Astrocyte (in vitro differentiated cells and primary cell): ENCODE results near the gene MEGF6. TPM values are rescaled to one million over a fixed set of nuclear protein-coding genes. Genes with fewer than 3 reads are reported as not detected.
A peak's percentile ranks its signal among the peaks of the same experiment; 100 is the strongest.

ENCODE experiments used
- DNase-seq: peaks from one replicate; pipeline ENCODE4 v3.0.0-alpha.2; 2010; ENCODE audit warnings: low read depth
- FAIRE-seq: peaks from 2 replicates; lab custom pipeline; 2011; peaks lifted over from hg19 to GRCh38; lab: Jason Lieb, UNC
- H2AFZ ChIP-seq: 2 replicates; pipeline ENCODE4 v1.6.0; 2012; ENCODE audit warnings: low read depth, low read length, inconsistent platforms
- H3K27ac ChIP-seq: 2 replicates; pipeline ENCODE4 v1.5.1; 2011; ENCODE audit warnings: low read depth, low read length, inconsistent platforms
- H3K27me3 ChIP-seq: 2 replicates; pipeline ENCODE4 v1.6.0; 2011; ENCODE audit warnings: low read length, inconsistent platforms; ENCODE audit not compliant: insufficient read depth
- H3K36me3 ChIP-seq: 2 replicates; pipeline ENCODE4 v1.5.1; 2011; ENCODE audit warnings: low read length, inconsistent platforms; ENCODE audit not compliant: insufficient read depth
- H3K4me1 ChIP-seq: 2 replicates; pipeline ENCODE4 v1.5.1; 2011; ENCODE audit warnings: low read length, inconsistent platforms; ENCODE audit not compliant: insufficient read depth
- H3K4me2 ChIP-seq: 2 replicates; pipeline ENCODE4 v1.6.0; 2012; ENCODE audit warnings: low read length, inconsistent platforms
- H3K4me3 ChIP-seq: 2 replicates; pipeline ENCODE4 v1.5.1; 2011; ENCODE audit warnings: low read depth, mild to moderate bottlenecking, low read length, inconsistent platforms; ENCODE audit not compliant: insufficient read depth
- H3K79me2 ChIP-seq: 2 replicates; pipeline ENCODE4 v1.6.0; 2012; ENCODE audit warnings: mild to moderate bottlenecking, low read length, inconsistent platforms; ENCODE audit not compliant: insufficient read depth
- H3K9ac ChIP-seq: 2 replicates; pipeline ENCODE4 v1.6.0; 2012; ENCODE audit warnings: mild to moderate bottlenecking, low read length, inconsistent platforms
- H3K9me3 ChIP-seq: 2 replicates; pipeline ENCODE4 v1.5.1; 2012; ENCODE audit warnings: low read depth, mild to moderate bottlenecking, low read length, inconsistent platforms; ENCODE audit not compliant: insufficient read depth
- H4K20me1 ChIP-seq: 2 replicates; pipeline ENCODE4 v1.6.0; 2012; ENCODE audit warnings: low read length, inconsistent platforms; ENCODE audit not compliant: insufficient read depth
- H3K27ac Mint-ChIP-seq: one replicate; pipeline ENCODE4 v1.8.0; 2021; ENCODE audit warnings: mild to moderate bottlenecking, mixed read lengths; ENCODE audit not compliant: unreplicated experiment
- H3K27me3 Mint-ChIP-seq: one replicate; pipeline ENCODE4 v1.8.0; 2021; ENCODE audit warnings: low read depth, mixed read lengths; ENCODE audit not compliant: unreplicated experiment
- H3K36me3 Mint-ChIP-seq: one replicate; pipeline ENCODE4 v1.8.0; 2021; ENCODE audit warnings: low read depth, mixed read lengths; ENCODE audit not compliant: unreplicated experiment
- H3K4me1 Mint-ChIP-seq: one replicate; pipeline ENCODE4 v1.8.0; 2021; ENCODE audit warnings: low read depth, mixed read lengths; ENCODE audit not compliant: unreplicated experiment
- H3K4me3 Mint-ChIP-seq: one replicate; pipeline ENCODE4 v1.8.0; 2021; ENCODE audit warnings: mild to moderate bottlenecking, moderate library complexity, mixed read lengths; ENCODE audit not compliant: unreplicated experiment
- H3K9me3 Mint-ChIP-seq: one replicate; pipeline ENCODE4 v1.8.0; 2021; ENCODE audit warnings: mild to moderate bottlenecking, mixed read lengths; ENCODE audit not compliant: unreplicated experiment
- EZH2 ChIP-seq: IDR thresholded peaks from 2 replicates; pipeline ENCODE4 v1.6.1; 2012; ENCODE audit warnings: mild to moderate bottlenecking, low read length, inconsistent platforms; ENCODE audit not compliant: insufficient read depth
- total RNA-seq: library from RNA; stranded (reverse); gene quantifications from 2 replicates; pipeline ENCODE4 v1.2.1, GENCODE V29; 2021
- TF ChIP-seq, protein P1 (sequence below): IDR thresholded peaks from 2 replicates; pipeline ENCODE4 v1.5.1; 2011; ENCODE audit warnings: low read depth, mild to moderate bottlenecking, inconsistent platforms, low read length, moderate library complexity; ENCODE audit not compliant: insufficient read depth

Gene MEGF6
- total RNA-seq, 1 donor from 2014 or later: 14.8 TPM

DNA sequence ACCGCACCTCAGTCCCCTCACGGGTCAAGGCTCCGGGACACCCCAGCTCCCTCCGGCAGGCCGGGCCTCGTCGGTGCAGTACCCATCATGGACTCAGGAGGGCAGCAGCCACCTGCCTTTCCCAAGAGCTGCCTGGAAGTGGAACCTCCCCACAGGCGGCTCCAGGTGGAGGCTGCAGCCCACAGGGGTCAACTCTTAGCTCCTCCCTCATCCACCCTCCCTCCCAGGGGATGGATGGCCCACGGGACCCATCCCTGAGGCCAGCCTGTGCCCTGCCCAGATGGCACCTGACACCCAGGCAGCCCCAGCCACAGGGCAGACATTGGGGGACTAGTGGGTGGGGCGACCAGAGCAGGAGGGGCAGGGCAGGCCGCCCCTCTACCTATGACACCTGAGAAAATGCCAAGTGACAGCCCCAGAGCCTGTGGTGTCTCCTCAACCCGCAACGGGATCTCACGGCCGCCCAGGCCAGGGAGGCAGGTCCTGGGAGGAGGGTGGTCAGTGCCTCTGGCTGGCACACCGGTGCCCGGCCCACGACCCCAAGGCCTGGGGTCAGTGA lies 158.0 kb downstream of the MEGF6 start:
- peaks cover 2% of the 10 kb centered on the region for H3K36me3 Mint-ChIP-seq
- H3K4me1 ChIP-seq: peaks cover 3% of the 10 kb centered on the region
- no peak overlapping the region for H3K27ac Mint-ChIP-seq
- FAIRE-seq (no peak), DNase-seq (peak; percentile 11)
- no peak overlapping the region for H3K9ac ChIP-seq
- H3K4me3 ChIP-seq: no peak overlapping the region
- H3K27me3 ChIP-seq: peaks cover 24% of the 10 kb centered on the region
- no peak overlapping the region for H3K4me2 ChIP-seq
- H3K9me3 ChIP-seq: no peaks in the 10 kb centered on the region
- H3K36me3 ChIP-seq: no peaks in the 10 kb centered on the region
- no peaks in the 10 kb centered on the region for H3K79me2 ChIP-seq
- TF ChIP-seq EZH2: no peak
- TF ChIP-seq, protein P1, sequence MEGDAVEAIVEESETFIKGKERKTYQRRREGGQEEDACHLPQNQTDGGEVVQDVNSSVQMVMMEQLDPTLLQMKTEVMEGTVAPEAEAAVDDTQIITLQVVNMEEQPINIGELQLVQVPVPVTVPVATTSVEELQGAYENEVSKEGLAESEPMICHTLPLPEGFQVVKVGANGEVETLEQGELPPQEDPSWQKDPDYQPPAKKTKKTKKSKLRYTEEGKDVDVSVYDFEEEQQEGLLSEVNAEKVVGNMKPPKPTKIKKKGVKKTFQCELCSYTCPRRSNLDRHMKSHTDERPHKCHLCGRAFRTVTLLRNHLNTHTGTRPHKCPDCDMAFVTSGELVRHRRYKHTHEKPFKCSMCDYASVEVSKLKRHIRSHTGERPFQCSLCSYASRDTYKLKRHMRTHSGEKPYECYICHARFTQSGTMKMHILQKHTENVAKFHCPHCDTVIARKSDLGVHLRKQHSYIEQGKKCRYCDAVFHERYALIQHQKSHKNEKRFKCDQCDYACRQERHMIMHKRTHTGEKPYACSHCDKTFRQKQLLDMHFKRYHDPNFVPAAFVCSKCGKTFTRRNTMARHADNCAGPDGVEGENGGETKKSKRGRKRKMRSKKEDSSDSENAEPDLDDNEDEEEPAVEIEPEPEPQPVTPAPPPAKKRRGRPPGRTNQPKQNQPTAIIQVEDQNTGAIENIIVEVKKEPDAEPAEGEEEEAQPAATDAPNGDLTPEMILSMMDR: peak; percentile 63
- H3K4me3 Mint-ChIP-seq: no peak overlapping the region
- no peaks in the 10 kb centered on the region for H3K9me3 Mint-ChIP-seq
- no peak overlapping the region for H3K27ac ChIP-seq
- H4K20me1 ChIP-seq: no peaks in the 10 kb centered on the region
- peaks cover 22% of the 10 kb centered on the region for H3K27me3 Mint-ChIP-seq
- H3K4me1 Mint-ChIP-seq: peaks cover 1% of the 10 kb centered on the region
- no peak overlapping the region for H2AFZ ChIP-seq

DNA sequence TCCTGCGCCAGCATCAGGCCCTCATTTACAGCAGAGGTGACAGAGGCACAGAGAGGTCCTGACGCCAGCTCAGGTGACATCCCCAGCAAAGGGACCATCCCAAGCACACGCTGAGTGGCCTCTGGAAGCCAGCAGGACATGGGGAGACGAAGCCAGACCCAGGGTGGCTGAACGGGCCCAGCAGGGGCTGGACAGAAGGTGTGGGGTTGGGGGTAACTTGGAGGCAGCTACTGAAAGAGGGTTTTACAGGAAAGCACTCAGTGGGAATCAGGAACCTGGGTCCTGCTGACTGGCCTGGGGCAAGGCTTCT lies 158.5 kb downstream of the MEGF6 start:
- H3K4me3 ChIP-seq: no peak overlapping the region
- Mint-ChIP-seq H3K9me3 (no peaks in the 10 kb centered on the region), H3K36me3 (peaks cover 2% of the 10 kb centered on the region), H3K4me3 (no peak overlapping the region), H3K27ac (no peak overlapping the region), H3K27me3 (peaks cover 22% of the 10 kb centered on the region), H3K4me1 (no peaks in the 10 kb centered on the region)
- H3K79me2 ChIP-seq: no peaks in the 10 kb centered on the region
- TF ChIP-seq EZH2: no peak
- TF ChIP-seq, protein P1: no peak
- no peaks in the 10 kb centered on the region for H3K36me3 ChIP-seq
- DNase-seq (no peak), FAIRE-seq (no peak)
- H3K27me3 ChIP-seq: peaks cover 23% of the 10 kb centered on the region
- H3K27ac ChIP-seq: no peak overlapping the region
- H4K20me1 ChIP-seq: no peaks in the 10 kb centered on the region
- H3K9ac ChIP-seq: no peak overlapping the region
- no peak overlapping the region for H2AFZ ChIP-seq
- no peaks in the 10 kb centered on the region for H3K9me3 ChIP-seq
- peaks cover 3% of the 10 kb centered on the region for H3K4me1 ChIP-seq
- H3K4me2 ChIP-seq: no peak overlapping the region

DNA sequence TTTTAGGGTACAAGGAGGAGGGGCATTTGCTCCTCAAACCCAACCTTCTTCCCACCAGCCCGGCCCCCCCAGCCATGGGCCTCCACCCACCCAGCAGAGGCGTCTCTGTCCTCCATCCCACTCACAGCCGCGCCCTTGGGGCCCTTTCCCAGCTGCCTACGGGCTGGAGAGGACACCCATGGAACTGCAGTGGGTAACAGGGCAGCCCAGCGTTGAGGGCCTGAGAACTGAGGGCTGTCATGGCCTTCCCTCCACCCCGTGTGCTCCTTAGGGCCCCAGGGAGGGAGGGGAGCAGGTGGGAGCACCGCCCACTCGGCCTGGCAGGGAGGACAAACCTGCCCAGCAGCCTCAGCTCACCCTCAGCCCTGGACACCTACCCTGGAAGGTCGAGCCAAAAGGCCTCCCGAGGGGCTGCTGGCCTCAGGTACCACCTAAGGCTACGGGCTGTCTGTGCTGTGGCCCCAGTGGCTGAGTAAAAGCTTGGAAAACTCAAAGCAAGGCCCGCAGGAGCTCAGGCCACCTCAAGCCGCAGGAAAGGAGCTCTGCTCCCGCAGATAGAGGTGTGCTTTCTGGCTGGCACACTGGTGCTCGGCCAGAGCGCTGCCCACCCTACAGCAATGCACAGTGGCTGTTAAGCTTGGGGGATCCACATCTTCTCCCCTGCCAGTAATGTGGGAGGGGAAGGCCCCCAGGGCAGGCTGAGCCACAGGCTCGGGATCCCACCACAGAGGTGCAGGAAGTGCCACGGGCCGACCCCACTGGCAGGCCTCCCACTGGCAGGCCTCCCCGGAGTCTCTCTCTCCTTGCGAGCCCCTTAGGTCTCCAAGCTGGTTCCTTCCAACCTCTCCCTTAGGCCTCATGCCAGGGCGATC lies 159.1 kb downstream of the MEGF6 start:
- DNase-seq (no peak), FAIRE-seq (no peak)
- peaks cover 3% of the 10 kb centered on the region for H3K4me1 ChIP-seq
- no peak overlapping the region for H3K27ac Mint-ChIP-seq
- no peaks in the 10 kb centered on the region for H3K36me3 ChIP-seq
- peaks cover 23% of the 10 kb centered on the region for H3K27me3 ChIP-seq
- no peak overlapping the region for H3K4me3 ChIP-seq
- peaks cover 4% of the 10 kb centered on the region for H3K9me3 ChIP-seq
- H3K4me1 Mint-ChIP-seq: no peaks in the 10 kb centered on the region
- H3K36me3 Mint-ChIP-seq: peaks cover under 1% of the 10 kb centered on the region
- no peak overlapping the region for H3K4me2 ChIP-seq
- H3K4me3 Mint-ChIP-seq: no peak overlapping the region
- no peaks in the 10 kb centered on the region for H4K20me1 ChIP-seq
- H3K9ac ChIP-seq: no peak overlapping the region
- H3K9me3 Mint-ChIP-seq: no peaks in the 10 kb centered on the region
- H2AFZ ChIP-seq: no peak overlapping the region
- no peak for TF ChIP-seq EZH2
- TF ChIP-seq, protein P1: no peak
- H3K27ac ChIP-seq: no peak overlapping the region
- H3K27me3 Mint-ChIP-seq: peaks cover 22% of the 10 kb centered on the region
- H3K79me2 ChIP-seq: no peaks in the 10 kb centered on the region
